Measurements from ENCODE around the gene DEAF1.

DEAF1 gene

GRCh38 chr11:608791-609251 is 86.2 kb downstream of the DEAF1 start:
- FAIRE-seq = no peak

- no peak for FAIRE-seq
Measured at GRCh38 chr11:607971-608659, 86.9 kb downstream of the DEAF1 start.

GRCh38 chr11:607020-607780 is 87.8 kb downstream of the DEAF1 start:
- FAIRE-seq = no peak

GRCh38 chr11:606245-606644 is 88.8 kb downstream of the DEAF1 start:
- no peak for FAIRE-seq

DNA sequence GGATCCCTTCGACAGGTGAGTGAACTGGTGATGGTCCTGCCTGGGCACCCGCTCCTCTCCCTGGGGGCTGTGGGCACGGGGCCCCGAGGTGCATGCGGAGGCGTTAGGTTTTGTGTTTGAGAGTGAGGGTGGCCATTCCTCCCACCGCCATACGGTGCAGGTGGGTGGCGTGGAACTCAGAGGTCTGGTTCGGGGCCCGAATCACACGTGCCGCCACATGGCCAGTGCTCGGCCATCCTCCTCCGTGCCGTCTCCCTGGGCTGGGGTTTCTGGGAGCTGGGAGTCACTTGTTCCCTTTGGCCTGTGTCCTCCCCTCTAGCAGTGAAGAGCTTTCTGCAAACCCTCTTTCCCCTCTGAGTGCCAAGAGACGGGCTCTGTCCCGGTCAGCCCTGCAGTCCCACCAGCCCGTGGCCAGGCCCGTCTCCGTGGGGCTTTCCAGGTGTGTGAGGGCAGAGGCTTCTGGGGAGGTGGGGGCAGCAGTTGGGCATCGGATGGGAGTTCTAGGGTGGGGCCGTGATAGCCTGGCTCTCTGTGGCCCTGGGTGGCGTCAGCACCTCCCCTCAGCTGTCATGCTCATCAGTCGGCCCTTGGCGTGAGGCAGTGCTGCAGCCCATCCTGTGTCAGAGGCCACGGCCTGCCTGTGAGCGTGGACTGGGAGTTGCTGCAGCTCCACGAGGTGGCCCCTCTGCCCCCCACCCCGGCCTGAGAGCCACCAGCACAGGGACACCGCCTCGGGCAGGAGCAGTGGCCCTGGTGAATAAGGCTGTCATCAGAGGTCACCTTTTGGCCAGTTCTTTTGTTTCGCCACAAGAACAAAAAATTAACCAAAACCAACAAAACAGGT is 89.5 kb downstream of the DEAF1 start:
- FAIRE-seq = no peak

- no peak for FAIRE-seq
Measured at GRCh38 chr11:603154-603553, 91.9 kb downstream of the DEAF1 start.

DNA sequence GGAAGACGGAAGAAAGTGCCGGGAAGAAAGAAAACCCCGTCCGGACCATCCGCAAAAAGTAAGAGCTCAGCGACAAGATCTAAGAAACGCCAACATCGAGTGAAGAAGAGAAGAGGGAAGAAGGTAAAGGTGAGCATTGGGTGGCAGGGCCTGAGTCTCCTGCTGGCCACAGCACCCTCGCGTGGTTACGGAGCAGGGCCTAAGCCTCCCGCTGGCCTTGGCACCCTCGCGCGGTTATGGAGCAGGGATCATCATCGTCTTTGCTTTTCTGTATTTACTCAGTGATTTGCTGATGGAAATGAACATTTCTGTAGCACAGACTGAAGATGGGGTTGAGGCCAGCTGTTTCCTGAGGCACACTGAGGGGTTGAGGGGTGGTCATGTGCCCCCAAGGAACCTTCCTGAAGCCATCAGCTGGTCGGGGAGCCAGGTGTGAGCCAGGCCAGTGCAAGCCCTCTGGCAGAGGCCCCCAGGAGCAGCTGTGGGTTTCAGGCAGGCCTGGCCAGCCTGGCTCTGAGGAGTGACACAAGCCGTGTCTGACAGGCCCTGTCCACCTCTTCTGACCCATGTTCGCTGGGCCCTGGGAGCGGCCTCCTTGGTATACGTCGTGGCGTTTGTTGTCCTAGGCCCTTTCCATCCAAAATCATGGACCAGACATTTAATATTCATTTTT is 93.3 kb downstream of the DEAF1 start:
- no peak for FAIRE-seq

DNA sequence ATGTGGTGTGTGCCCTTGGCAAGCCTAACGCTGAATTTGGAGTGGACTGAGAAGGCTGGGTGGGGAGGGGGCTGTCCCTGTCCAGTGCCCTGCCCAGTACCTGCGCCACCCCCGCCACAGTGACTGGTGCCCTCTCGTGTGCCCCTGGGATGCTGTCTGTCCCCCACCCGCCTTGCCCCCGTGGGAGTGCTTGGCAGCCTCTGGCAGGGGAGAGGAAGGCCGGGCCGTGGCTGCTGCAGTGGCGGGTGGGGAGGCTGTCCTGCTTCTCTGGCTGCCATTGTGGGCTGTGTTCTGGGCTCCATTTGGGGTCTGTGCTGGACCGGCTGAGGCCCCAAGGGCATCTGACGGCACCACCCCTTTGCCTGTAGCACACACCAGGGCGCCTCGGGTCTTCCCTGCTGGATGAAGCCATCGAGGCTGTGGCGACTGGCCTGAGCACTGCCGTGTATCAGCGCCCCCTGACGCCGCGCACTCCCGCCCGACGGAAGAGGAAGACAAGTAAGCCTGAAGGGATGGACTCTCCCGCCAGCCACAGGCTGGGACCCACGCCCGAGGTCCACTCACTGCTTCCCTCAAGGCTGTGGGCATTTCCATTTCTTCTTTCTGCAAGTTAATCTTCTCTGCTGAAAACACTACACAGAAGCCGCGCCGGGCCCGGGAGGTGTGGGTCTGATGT is 96.9 kb downstream of the DEAF1 start:
- no peak for FAIRE-seq

DNA sequence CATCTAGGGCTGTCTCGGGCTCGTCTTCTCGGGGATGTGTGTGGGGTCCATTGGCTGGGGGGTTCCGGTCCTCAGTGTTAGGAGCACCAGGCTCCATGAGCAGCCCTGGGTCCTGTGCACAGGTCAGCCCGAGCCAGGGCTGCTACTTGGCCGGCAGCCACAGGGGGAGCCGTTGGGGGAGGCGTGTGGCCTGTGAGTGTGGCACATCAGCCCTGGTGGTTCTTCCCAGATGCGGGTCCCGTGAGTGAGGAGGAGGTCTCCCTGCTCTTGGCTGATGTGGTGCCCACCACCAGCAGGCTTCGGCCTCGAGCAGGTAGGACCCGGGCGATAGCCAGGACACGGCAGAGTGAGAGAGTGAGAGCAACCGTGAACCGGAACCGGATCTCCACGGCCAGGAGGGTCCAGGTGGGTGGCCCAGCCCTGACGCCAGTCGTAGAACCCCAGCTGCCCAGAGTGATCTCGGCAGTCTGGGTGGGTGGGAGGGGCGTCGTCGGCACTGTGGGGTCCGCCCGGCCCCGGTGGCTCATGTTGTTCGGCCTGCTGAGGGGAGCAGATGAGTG is 97.8 kb downstream of the DEAF1 start:
- no peak for FAIRE-seq

DNA sequence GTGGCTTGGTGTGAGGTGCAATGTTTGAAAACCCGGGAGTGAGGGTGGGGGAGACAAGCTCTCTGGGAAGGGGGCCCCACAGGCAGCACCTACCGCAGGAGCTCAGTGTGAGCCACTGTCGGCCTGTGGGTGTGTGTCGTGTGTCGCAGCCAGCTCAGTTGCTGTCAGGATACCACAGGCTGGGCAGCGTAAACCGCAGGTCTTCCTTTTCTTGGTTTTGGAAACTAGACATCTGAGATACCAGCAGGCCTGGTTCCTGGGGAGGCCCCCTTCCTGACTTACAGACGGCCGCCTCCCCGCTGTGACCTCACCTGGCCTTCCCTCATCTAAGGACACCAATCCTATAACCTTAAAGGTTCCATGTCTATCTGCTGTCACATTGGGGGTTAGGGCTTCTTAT is 98.6 kb downstream of the DEAF1 start:
- FAIRE-seq = no peak

- FAIRE-seq = no peak
Measured at GRCh38 chr11:595400-595799, 99.6 kb downstream of the DEAF1 start.

All from A204.1 (cell line).